OCI-LY1 (cell line): ENCODE measurements around the gene ALDH1B1.
"Not testable (repeated sequence)": the region's sequence is repeated elsewhere in the genome, so short reads cannot be mapped to it uniquely, and the experiment has no call there.

Source experiments
- CTCF ChIP-seq: fragments of 200-600 bp; sonication (generic), shearing (Covaris generic); IDR thresholded peaks from 2 replicates; pipeline ENCODE4 v1.5.1; 2017; ENCODE audit warnings: mild to moderate bottlenecking, antibody characterized with exemption, low read length, moderate library complexity, mixed read lengths
- EZH2 ChIP-seq: fragments of 200-600 bp; sonication (generic), shearing (Covaris generic); IDR thresholded peaks from 2 replicates; pipeline ENCODE4 v1.8.0; 2017; ENCODE audit warnings: borderline replicate concordance, mixed run types, mild to moderate bottlenecking, antibody characterized with exemption, low read length, moderate library complexity, mixed read lengths

- TF ChIP-seq CTCF, EZH2: not testable (repeated sequence)
Measured at GRCh38 chr9:38399191-38399590, 6.7 kb downstream of the ALDH1B1 start.
